Heart left ventricle (tissue), 13 donors: Measurements from ENCODE around the gene TTC34.

Experiments used
- CTCF ChIP-seq, 12 donors: fragments of 200-600 bp; sonication (generic) in 4 of 12; IDR thresholded peaks; one replicate each; pipeline versions ENCODE4 v1.5.0 to v1.8.0; 2018 to 2022; ENCODE audit warnings: antibody characterized with exemption in 12 of 12, mild to moderate bottlenecking in 5 of 12
- POLR2A ChIP-seq, 2 donors: fragments of 450-650 bp; IDR thresholded peaks; one replicate each; pipeline ENCODE4 v1.6.1; 2017; ENCODE audit warnings: antibody characterized with exemption in 2 of 2, mild to moderate bottlenecking in 2 of 2, moderate library complexity in 2 of 2
- donor health status: ischemic (EF 13 %, LVEDD 7.1; RV severe dilation, severe dysfunction).
- donor health status: DM: no; HTN: yes; CAD: no.
- donor health status: DM: no; HTN: no; CAD: no.
- donor health status: ischemic (EF 25% LVEDD 6.9; RV normal size, moderate dysfunction).
- donor health status: ischemic (EF 25% LVEDD 5.7; RV mildly dilated, moderate dysfunction).
- donor health status: ischemic (EF 35%, LVEDD 5.7; RV mildly dilated, moderate dysfunction).
- donor health status: nonischemic (EF 11% LVEDD 7.7; RV severe dilation, severe dysfunction).
- donor health status: DM: yes; HTN: yes; CAD: no.
- donor health status: PGD.
- donor health status: ischemic (EF 29% LVEDD 5.4; RV normal size, mild dysfunction).
- donor health status: nonischemic (EF 23%, LVEDD 6.1; RV moderate dilation, normal function).

- TF ChIP-seq POLR2A (IDR thresholded peaks at IDR 0.05) (no peak), CTCF (IDR thresholded peaks at IDR 0.05) (no peak)
These were observed 24.1 kb upstream of the TTC34 start for GRCh38 chr1:2825487-2826189.
